Skin epidermis (tissue), 12 donors: ENCODE data around the gene LTBR.

ENCODE experiments used
- H3K27ac ChIP-seq, 21 experiments: fragments of 200-600 bp; sonication (generic) in 11 of 21; one replicate each; pipeline ENCODE4 v1.5.0; 2020; ENCODE audit warnings: mild to moderate bottlenecking in 3 of 21, inconsistent platforms in 2 of 21, moderate library complexity in 2 of 21
- H3K4me3 ChIP-seq, 7 experiments: fragments of 200-600 bp; sonication (generic) in 2 of 7; one replicate each; pipeline ENCODE4 v1.5.0; 2020; ENCODE audit warnings: inconsistent platforms in 2 of 7, mild to moderate bottlenecking in 2 of 7, moderate library complexity in 1 of 7

The LTBR gene

GRCh38 chr12:6363330-6364043, 20.5 kb upstream of the LTBR start:
- peak overlapping the region; percentile 78 to 97 (median 93) for H3K27ac ChIP-seq
- H3K4me3 ChIP-seq: peak overlapping the region; percentile 51 to 73 (median 52)

GRCh38 chr12:6364044-6364374, 20.0 kb upstream of the LTBR start:
- H3K27ac ChIP-seq: peak overlapping the region in 20 of 21 experiments; percentile 82 to 97 (median 93)
- H3K4me3 ChIP-seq: peak overlapping the region; percentile 51 to 73 (median 52)

GRCh38 chr12:6367065-6367968, 16.6 kb upstream of the LTBR start:
- no peak overlapping the region for H3K4me3 ChIP-seq
- H3K27ac ChIP-seq: peak overlapping the region in 10 of 21 experiments; percentile 4 to 61 (median 36)

DNA sequence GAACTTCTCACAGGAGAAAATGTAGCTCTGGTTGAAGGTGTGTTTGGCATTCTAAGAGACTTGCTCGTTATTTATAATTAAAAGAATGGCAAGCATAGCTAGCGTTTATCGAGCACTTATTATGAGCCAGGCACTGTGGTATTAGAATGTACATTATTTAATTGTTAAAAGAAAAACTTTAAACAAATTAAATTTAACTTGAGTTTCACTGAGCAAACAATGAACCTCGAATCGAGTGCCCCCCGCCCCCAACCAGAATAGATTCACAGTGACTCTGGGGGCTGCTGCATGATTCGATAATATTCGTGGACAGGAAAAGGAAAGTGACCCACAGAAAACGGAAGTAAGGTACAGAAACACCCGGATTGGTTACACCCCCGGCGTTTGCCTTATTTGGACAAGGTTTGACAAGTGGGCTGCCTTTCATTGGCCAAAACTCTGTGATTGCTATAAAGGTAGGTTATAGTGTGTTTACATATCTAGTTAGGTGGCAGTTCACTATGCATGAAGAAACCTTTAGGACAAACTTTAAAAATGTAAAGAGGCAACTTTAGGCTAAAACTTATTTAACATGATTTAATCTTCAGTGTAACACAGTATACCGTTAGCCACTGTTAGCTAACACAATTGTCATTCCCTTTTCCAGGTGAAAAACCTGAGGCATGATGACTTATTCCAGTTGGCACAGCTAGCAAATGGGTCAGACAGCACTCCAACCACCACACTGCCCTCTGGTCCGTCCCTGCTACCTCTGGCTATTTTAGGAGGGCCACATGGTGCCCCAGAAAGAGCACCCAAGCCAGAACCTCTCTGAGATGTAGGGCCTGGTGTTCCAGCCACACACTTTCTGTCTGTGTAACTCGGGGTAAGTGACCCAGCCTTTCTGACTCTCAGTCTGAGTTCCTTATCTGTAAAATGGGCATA, 15.7 kb upstream of the LTBR start:
- peak overlapping the region in 16 of 21 experiments; percentile 3 to 77 (median 22) for H3K27ac ChIP-seq

DNA sequence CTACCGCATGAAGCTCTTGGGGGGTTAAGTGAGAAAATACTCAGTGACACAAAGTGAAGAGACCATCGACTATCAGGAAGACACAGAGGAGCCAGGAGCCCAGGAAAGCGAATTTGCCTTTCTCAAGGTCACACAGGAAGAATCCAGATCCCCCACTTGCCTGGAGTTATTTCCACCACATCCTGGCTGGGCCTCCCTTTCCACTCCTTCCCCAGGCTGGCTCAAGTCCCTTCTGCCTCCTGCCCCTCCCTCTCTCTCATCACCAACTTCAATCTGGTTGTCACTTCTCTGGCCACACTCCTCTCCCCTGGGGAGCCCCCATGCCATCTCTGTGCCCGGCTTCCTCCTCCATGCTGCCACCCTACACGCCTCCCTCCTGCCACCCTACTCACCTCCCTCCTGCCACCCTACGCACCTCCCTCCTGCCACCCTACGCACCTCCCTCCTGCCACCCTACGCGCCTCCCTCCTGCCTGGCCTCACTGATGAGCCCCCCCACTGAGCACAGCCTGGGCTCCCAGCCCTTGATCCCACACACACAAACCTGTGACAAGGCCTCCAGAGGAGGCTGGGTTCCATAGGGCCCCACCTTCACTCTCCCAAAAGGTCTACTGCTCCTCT, 14.9 kb upstream of the LTBR start:
- H3K27ac ChIP-seq: peak overlapping the region in 13 of 21 experiments; percentile 3 to 77 (median 20)
- no peak overlapping the region for H3K4me3 ChIP-seq

More for the DNA sequence above, 15.7 kb upstream of the LTBR start:
- H3K4me3 ChIP-seq: no peak overlapping the region

DNA sequence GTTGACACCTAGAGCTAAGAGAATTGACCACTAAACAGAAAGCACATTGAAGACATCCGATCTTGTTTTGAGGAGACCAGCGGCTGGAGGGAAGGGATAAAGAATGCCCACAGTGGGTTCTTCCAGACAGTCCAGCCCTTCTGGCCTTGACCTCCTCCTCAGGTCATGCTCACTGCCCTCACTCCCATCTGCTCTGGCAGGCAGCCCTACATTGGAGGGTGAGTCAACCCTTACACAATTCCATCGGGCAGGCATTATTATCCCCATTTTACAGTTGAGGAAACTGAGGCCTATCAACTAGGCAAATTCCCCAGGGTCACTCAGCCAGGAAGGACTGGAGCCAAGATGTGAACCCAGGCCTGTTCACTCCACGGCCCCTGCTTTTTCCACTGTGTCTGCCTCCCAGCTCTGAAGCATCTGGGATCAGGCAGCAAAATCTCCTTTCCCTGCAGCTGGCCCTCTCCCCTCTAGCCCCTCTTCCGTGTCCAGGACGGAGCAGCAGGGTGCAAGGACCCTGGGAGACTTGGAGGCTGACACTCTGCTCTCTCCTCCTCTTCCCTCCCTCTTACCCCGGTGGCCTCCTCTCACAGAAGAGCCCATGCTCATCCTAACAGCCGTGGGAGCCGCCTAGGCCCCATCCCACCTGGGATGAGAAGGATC, 13.9 kb upstream of the LTBR start:
- peak overlapping the region in 11 of 21 experiments; percentile 27 to 92 (median 61) for H3K27ac ChIP-seq
- no peak overlapping the region for H3K4me3 ChIP-seq

GRCh38 chr12:6370576-6370935, 13.4 kb upstream of the LTBR start:
- H3K4me3 ChIP-seq: peak overlapping the region in 1 of 7 experiments; percentile 15
- H3K27ac ChIP-seq: peak overlapping the region in 16 of 21 experiments; percentile 13 to 94 (median 76)

DNA sequence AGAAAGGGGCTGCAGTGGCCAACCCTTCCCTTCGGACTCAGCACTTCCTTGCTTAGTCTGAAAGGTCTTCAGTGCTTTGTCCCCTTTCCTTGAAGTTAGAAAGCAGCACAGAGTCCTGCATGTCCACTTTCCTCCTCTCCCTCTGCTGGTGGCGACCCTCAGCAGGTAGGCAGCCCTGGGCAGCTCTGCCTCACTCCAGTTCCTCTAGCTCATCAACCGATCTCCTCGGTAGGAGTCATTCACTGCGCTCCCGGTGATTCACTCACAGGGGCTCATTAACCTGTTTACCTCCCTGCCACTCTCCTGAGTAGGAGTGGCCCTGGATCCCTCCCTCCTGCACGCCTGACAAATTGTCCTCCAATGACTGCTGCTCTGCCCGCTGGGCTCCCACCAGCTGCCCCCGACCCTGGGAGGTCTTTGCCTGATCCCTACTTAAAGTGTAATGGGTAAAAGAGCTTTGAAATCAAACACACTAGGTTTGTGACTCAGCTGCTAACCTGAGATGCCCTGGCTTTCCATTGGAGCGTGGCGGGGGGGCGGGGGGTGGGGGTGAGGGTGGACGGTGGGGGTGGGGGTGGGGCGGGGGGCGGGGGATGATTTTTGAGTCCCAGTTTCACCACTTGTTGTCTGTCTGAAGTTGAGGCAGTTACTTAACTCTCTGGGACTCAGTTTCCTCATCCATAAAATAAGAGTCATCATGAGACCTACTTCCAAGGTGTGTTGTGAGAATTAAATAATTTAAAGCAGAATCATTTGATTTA, 12.8 kb upstream of the LTBR start:
- H3K27ac ChIP-seq: peak overlapping the region in 19 of 21 experiments; percentile 13 to 94 (median 85)
- H3K4me3 ChIP-seq: peak overlapping the region in 1 of 7 experiments; percentile 15

DNA sequence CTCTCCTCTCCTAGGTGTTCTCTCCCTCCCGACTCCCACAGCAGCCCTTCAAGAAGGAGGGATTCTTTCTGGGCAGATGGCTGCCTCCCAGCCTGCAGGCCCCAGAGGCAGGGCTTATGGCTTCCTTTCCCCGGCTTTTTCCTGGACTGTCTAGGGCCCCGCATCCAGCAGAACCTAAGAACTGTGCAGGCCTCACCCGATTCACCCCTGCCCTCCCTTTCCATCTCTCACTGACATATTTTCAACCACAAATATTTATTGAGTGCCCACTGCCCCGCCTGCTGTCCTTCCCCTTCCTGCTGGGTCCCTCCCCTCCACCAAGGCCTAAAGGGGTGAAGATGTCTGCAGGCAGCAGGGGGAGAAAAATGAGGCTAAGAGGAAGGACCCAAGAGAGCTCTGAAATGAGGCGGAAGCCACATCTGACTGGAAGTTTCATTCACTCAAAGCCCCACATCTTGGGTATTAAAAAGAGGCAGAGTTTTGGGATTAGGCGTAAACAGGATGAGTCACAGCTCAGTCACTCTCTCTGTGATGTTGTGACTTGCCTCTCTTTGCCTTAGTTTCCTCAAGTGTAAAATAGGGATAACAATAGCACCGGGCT, 11.5 kb upstream of the LTBR start:
- H3K27ac ChIP-seq: peak overlapping the region in 20 of 21 experiments; percentile 73 to 94 (median 85)
- H3K4me3 ChIP-seq: peak overlapping the region in 2 of 7 experiments; percentile 8 to 19

GRCh38 chr12:6373022-6373787, 10.8 kb upstream of the LTBR start:
- Histone ChIP-seq H3K4me3 (peak overlapping the region in 5 of 7 experiments; percentile 6 to 20 (median 18)), H3K27ac (peak overlapping the region in 20 of 21 experiments; percentile 40 to 94 (median 85))

- Histone ChIP-seq H3K4me3 (peak overlapping the region in 5 of 7 experiments; percentile 1 to 20 (median 18)), H3K27ac (peak overlapping the region in 19 of 21 experiments; percentile 31 to 92 (median 79))
Observed at GRCh38 chr12:6374028-6374785, 9.8 kb upstream of the LTBR start.

- Histone ChIP-seq H3K4me3 (peak overlapping the region in 4 of 7 experiments; percentile 1 to 20 (median 12)), H3K27ac (peak overlapping the region in 18 of 21 experiments; percentile 4 to 92 (median 81))
Observed at GRCh38 chr12:6374786-6375160, 9.2 kb upstream of the LTBR start.

DNA sequence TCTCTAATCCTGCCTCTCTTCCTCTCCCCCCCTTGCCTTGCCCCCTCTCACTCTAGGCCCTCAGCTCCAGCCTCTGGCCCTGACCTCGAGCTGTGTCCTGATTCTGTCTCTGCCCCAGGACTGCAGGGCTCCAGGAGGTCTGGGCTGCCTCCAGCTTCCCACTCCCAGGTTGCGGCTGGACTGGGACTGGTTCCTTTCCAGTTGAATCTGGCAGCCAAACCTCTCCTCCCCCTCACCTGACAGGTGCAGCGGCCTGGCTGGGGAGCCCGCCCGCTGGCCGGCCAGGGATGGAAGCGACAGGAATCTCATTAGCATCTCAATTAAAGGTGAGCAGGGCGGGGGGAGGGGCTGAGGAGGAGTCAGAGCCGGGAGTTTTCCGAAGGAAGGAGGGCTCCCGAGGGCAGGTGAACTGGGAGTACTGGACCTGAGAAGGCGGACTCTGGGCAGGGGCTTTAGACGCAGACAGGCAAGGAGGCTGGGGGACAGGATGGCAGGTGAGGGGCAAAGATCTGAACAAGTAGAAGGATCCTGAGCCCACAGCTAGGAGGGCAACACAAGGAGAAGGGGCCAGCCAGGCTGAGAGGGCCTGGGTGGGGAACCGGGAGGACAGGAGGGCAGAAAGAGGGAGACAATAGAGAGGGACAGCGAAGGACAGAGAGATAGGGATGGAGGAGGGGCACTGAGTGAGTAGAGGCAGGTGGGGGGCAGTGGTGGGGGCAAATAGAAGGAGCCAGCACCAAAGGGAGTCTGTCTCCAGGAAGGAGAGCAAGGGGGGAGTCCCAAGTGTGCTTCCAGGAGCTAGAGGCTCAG, 8.5 kb upstream of the LTBR start, which contains the start of gene SCNN1A:
TSS of gene SCNN1A (minus strand) at position 295 of the 810 bp plus-strand sequence. CDS start 780 bp downstream, outside the sequence.
- Histone ChIP-seq H3K27ac (peak within 1 kb of the TSS in 20 of 21 experiments; percentile 47 to 92 (median 83)), H3K4me3 (peak within 1 kb of the TSS in 4 of 7 experiments; percentile 1 to 20 (median 12))

DNA sequence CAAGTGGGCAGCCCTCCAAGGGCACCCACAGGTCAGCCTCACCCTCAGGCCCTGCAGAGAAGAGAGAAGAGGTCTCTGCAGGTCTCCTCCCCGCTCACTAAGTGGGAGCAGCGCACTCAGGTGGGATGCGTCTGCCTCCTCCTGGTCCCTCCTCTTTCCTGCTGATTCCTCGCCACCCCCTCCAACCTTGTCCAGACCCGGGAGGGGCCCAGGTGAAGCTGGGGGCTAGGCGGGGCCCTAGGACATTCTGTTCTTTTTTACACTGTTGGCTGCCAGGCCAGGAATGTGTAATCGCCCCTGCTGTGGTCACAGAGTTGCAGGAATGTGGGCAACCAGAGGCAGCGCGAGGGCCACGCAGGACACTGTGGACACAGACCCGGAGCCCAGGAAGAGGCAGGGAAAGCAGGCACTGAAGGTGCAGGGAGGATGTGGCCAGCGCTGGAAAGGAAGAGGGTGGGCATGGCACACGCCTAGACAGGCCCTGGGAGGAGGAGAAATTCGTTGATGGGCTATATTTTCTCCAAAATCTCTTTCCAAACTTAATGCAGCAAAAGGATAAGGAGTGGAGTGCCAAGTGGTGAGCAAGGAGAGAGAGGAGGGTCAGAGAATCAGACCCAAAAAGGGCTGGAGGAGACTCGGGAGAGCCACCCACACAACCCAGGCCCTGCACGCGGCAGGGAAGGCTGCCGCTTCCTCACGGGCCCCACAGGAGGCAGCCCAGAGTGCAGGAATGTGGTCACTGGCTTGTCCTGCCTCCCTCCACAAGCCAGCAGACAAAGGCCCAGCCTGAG, 7.7 kb upstream of the LTBR start:
- Histone ChIP-seq H3K27ac (peak overlapping the region in 20 of 21 experiments; percentile 39 to 92 (median 76)), H3K4me3 (no peak overlapping the region)
